ENCODE data around the gene DPP10. TPM values are rescaled to one million over a fixed set of nuclear protein-coding genes. Genes with fewer than 3 reads are reported as not detected.

The DPP10 gene
- total RNA-seq, 1 donor from 2014 or later = 2.4 TPM

DNA sequence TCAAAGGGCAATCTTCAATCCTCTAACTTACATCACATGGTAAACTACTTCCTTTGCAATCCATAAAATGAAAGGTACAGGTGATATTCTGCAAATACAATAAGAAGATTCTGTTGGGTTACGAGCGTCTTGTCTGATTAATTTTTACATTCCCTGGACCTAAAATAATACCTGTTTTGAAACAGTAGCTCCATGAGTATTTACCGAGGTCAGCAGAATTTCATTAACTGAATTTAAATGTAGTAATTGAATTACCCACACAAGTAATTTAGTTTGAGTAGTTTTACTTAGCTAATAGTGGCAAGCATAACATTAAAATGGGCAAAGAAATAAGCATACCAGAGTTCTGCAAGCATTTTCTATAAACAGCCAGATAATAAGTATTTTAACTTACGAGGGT lies 652.0 kb downstream of the DPP10 start:
- DNase-seq (ENCODE audit: low read depth) = no peak
- H3K36me3 ChIP-seq (ENCODE audit: control insufficient read depth, insufficient read depth, low read length) = no peaks in the 10 kb centered on the region
- no peaks in the 10 kb centered on the region for H3K27me3 ChIP-seq (ENCODE audit: control insufficient read depth, insufficient read depth, low read length)
- no peak overlapping the region for H3K4me3 ChIP-seq (ENCODE audit: low read depth, low read length)
- TF ChIP-seq, protein P1, sequence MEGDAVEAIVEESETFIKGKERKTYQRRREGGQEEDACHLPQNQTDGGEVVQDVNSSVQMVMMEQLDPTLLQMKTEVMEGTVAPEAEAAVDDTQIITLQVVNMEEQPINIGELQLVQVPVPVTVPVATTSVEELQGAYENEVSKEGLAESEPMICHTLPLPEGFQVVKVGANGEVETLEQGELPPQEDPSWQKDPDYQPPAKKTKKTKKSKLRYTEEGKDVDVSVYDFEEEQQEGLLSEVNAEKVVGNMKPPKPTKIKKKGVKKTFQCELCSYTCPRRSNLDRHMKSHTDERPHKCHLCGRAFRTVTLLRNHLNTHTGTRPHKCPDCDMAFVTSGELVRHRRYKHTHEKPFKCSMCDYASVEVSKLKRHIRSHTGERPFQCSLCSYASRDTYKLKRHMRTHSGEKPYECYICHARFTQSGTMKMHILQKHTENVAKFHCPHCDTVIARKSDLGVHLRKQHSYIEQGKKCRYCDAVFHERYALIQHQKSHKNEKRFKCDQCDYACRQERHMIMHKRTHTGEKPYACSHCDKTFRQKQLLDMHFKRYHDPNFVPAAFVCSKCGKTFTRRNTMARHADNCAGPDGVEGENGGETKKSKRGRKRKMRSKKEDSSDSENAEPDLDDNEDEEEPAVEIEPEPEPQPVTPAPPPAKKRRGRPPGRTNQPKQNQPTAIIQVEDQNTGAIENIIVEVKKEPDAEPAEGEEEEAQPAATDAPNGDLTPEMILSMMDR (IDR thresholded peaks at IDR 0.05; ENCODE audit: insufficient read depth, low read length, poor library complexity, severe bottlenecking) = no peak

DNA sequence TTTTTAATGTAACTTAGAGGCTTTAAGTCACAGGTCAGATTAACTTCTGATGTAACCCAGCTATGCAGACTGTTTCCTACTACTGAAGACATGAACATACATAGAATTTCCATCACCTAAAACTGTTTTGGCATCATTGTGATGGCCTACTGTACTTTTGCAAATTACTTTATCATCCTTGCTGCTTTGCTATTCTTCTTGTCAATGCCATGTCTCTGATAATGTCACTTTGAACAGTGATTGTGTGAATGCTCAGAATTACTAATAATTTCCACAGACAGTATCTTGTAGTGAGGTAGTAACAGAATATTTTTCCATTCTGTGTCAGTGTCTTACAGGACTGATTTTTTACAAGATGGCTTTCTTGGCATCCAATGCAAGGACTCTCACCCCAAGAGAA lies 663.5 kb downstream of the DPP10 start:
- no peak for DNase-seq (ENCODE audit: low read depth)
- TF ChIP-seq, protein P1 (IDR thresholded peaks at IDR 0.05; ENCODE audit: insufficient read depth, low read length, poor library complexity, severe bottlenecking) = no peak
- no peaks in the 10 kb centered on the region for H3K27me3 ChIP-seq (ENCODE audit: control insufficient read depth, insufficient read depth, low read length)
- H3K4me3 ChIP-seq (ENCODE audit: low read depth, low read length) = no peak overlapping the region
- no peaks in the 10 kb centered on the region for H3K36me3 ChIP-seq (ENCODE audit: control insufficient read depth, insufficient read depth, low read length)

DNA sequence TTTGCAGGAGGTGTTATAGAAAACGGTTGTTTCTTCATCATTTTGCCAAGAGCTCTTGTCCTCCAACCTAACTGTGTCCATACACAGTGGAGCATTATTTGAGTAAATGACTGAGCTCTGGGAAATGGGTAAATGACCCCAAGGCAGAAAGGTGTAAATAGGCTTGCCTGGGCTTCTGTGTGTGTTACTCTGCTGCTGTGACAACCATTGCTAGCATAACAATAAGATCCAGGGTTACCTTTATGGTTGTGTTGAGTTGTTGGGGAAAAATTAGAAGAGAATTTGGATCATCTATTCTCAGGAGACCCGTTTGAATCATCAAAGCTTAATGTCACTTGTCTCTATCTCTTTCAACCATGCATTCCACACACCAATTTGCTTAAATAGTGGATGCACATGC lies 672.7 kb downstream of the DPP10 start:
- no peak for DNase-seq (ENCODE audit: low read depth)
- Histone ChIP-seq H3K27me3 (ENCODE audit: control insufficient read depth, insufficient read depth, low read length) (no peaks in the 10 kb centered on the region), H3K36me3 (ENCODE audit: control insufficient read depth, insufficient read depth, low read length) (no peaks in the 10 kb centered on the region), H3K4me3 (ENCODE audit: low read depth, low read length) (no peak overlapping the region)
- TF ChIP-seq, protein P1 (IDR thresholded peaks at IDR 0.05; ENCODE audit: insufficient read depth, low read length, poor library complexity, severe bottlenecking) = no peak

DNA sequence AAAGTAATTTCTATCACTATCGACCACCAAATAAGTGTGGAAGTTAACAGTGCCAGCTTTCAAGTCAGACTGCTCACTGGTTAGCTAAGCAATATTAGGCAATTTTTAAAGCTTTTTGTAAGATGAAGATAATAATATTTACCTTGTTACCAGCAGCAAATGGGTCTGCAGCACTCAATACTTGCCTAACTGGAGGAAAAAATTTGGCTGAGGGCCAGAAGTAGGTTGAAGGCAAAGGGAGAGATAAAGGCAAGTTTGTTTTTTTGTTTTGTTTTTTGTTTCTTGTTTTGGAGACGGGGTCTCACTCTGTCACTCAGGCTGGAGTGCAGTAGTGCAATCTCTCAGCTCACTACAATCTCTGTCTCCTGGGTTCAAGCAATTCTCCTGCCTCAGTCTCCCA lies 675.9 kb downstream of the DPP10 start:
- Histone ChIP-seq H3K4me3 (ENCODE audit: low read depth, low read length) (no peak overlapping the region), H3K36me3 (ENCODE audit: control insufficient read depth, insufficient read depth, low read length) (no peaks in the 10 kb centered on the region), H3K27me3 (ENCODE audit: control insufficient read depth, insufficient read depth, low read length) (no peaks in the 10 kb centered on the region)
- no peak for DNase-seq (ENCODE audit: low read depth)
- TF ChIP-seq, protein P1 (IDR thresholded peaks at IDR 0.05; ENCODE audit: insufficient read depth, low read length, poor library complexity, severe bottlenecking) = no peak

DNA sequence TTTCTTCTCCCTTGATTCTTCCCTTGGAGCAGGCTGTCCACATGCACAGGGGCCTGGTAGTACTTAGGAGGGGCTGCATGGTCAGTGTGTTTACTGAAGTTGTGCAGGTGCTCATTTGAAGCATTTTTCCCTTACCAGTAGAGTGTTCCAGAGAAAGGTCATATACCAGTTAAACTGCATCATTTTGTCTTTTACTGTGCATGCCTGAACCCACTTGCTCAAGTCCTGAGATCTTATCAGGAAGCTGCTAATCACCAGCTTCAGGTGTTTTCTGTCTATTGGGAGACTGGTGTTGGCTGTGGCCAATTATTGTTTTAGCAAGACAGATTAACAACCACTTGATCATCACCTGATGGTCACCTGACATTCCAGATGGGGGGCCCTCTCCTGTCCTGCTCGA lies 676.6 kb downstream of the DPP10 start:
- DNase-seq (ENCODE audit: low read depth) = no peak
- no peaks in the 10 kb centered on the region for H3K36me3 ChIP-seq (ENCODE audit: control insufficient read depth, insufficient read depth, low read length)
- TF ChIP-seq, protein P1 (IDR thresholded peaks at IDR 0.05; ENCODE audit: insufficient read depth, low read length, poor library complexity, severe bottlenecking) = no peak
- H3K27me3 ChIP-seq (ENCODE audit: control insufficient read depth, insufficient read depth, low read length) = no peaks in the 10 kb centered on the region
- no peak overlapping the region for H3K4me3 ChIP-seq (ENCODE audit: low read depth, low read length)

DNA sequence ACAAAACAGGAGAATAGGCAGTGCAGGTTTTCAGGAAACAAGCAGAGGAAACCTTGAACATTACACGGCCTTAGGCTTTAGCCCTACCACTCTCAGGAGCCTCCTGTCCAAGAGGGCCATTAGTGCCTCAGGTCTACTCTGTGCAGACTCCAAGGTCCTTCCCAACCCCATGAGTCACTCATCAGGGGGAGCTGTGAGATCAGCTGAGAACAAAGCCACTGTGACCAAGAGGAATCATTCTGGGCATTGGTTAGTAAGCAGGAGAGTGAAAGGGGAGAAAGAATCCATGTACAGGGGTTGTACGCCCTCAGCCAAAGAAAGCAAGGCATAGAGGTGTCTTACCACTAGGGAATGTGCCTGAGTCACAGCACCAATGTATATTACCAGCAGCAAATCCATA lies 680.3 kb downstream of the DPP10 start:
- Histone ChIP-seq H3K4me3 (ENCODE audit: low read depth, low read length) (no peak overlapping the region), H3K36me3 (ENCODE audit: control insufficient read depth, insufficient read depth, low read length) (no peaks in the 10 kb centered on the region), H3K27me3 (ENCODE audit: control insufficient read depth, insufficient read depth, low read length) (no peaks in the 10 kb centered on the region)
- DNase-seq (ENCODE audit: low read depth) = no peak
- TF ChIP-seq, protein P1 (IDR thresholded peaks at IDR 0.05; ENCODE audit: insufficient read depth, low read length, poor library complexity, severe bottlenecking) = no peak
